GM12878 (cell line): Measurements from ENCODE around the gene THUMPD2.

ENCODE experiments used
- CBX5 ChIP-seq: sonication (generic); IDR thresholded peaks from 2 replicates; pipeline ENCODE4 v1.6.1; 2016; ENCODE audit warnings: low read depth, moderate library complexity, mild to moderate bottlenecking, inconsistent platforms
- EZH2 ChIP-seq: IDR thresholded peaks from 2 replicates; pipeline ENCODE4 v1.6.1; 2012; ENCODE audit warnings: low read depth, mild to moderate bottlenecking, control low read depth, inconsistent platforms, low read length, borderline replicate concordance; ENCODE audit not compliant: control insufficient read depth
- TF ChIP-seq, protein P1 (sequence below): IDR thresholded peaks from 2 replicates; pipeline ENCODE4 v1.6.1; 2012; ENCODE audit warnings: low read depth, low read length, improper control_type of control experiment

DNA sequence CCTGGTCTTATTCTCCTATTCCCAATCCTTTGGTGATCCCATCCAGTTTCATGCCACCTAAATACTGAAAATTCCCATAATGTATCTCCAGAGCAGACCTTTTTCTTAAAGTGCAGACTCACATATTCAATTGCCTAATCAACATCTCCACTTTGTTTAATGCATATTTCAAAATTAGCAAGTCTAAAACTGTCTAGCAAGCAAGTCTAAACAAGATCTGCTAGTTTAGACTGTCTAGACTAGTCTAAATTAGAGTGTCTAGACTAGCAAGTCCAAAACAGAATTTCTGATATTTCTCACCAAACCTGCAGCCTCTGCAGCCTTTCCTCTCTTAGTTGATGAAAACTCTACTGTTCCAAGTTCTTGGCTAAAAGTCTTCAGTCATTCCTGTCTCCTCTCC is 44.6 kb downstream of the THUMPD2 start:
- TF ChIP-seq EZH2 (no peak), CBX5 (no peak)
- TF ChIP-seq, protein P1, sequence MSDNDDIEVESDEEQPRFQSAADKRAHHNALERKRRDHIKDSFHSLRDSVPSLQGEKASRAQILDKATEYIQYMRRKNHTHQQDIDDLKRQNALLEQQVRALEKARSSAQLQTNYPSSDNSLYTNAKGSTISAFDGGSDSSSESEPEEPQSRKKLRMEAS: no peak
